Measurements from ENCODE around the gene MAP2K3. TPM values are rescaled to one million over a fixed set of nuclear protein-coding genes. Genes with fewer than 3 reads are reported as not detected.

MAP2K3 gene
- polyA plus RNA-seq, 1 experiment: 41.8 TPM

- POLR2A ChIA-PET: interaction anchor here (0.6 kb wide), 2 partner anchors 33 to 43 kb away, joined by 4 read pairs; no protein-coding TSS in a partner anchor
- CTCF ChIA-PET: interaction anchor here (0.7 to 2.0 kb wide), 3 partner anchors 26 to 124 kb away, joined by 3 to 8 read pairs (median 4); no protein-coding TSS in a partner anchor
- H3K36me3 ChIP-seq (ENCODE audit: control insufficient read depth, insufficient read depth, low read length): peaks cover 2% of the 10 kb centered on the region; the same call in 1 of the 2 replicates
- peak; percentile 22 for DNase-seq (ENCODE audit: low read depth)
- TF ChIP-seq, protein P1, sequence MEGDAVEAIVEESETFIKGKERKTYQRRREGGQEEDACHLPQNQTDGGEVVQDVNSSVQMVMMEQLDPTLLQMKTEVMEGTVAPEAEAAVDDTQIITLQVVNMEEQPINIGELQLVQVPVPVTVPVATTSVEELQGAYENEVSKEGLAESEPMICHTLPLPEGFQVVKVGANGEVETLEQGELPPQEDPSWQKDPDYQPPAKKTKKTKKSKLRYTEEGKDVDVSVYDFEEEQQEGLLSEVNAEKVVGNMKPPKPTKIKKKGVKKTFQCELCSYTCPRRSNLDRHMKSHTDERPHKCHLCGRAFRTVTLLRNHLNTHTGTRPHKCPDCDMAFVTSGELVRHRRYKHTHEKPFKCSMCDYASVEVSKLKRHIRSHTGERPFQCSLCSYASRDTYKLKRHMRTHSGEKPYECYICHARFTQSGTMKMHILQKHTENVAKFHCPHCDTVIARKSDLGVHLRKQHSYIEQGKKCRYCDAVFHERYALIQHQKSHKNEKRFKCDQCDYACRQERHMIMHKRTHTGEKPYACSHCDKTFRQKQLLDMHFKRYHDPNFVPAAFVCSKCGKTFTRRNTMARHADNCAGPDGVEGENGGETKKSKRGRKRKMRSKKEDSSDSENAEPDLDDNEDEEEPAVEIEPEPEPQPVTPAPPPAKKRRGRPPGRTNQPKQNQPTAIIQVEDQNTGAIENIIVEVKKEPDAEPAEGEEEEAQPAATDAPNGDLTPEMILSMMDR (IDR thresholded peaks at IDR 0.05; ENCODE audit: insufficient read depth, low read depth, low read length): no peak
- H3K27me3 ChIP-seq (ENCODE audit: control insufficient read depth, insufficient read depth, low read length): no peaks in the 10 kb centered on the region
- H3K4me3 ChIP-seq (ENCODE audit: low read depth, low read length): peak within 1 kb of the TSS; percentile 76
These were observed 31.5 kb upstream of the MAP2K3 start, which contains the start of gene NATD1 for GRCh38 chr17:21252796-21253645. Gene NATD1 (minus strand): TSS chr17:21253410. CDS start chr17:21253264, 146 bp downstream.

DNA sequence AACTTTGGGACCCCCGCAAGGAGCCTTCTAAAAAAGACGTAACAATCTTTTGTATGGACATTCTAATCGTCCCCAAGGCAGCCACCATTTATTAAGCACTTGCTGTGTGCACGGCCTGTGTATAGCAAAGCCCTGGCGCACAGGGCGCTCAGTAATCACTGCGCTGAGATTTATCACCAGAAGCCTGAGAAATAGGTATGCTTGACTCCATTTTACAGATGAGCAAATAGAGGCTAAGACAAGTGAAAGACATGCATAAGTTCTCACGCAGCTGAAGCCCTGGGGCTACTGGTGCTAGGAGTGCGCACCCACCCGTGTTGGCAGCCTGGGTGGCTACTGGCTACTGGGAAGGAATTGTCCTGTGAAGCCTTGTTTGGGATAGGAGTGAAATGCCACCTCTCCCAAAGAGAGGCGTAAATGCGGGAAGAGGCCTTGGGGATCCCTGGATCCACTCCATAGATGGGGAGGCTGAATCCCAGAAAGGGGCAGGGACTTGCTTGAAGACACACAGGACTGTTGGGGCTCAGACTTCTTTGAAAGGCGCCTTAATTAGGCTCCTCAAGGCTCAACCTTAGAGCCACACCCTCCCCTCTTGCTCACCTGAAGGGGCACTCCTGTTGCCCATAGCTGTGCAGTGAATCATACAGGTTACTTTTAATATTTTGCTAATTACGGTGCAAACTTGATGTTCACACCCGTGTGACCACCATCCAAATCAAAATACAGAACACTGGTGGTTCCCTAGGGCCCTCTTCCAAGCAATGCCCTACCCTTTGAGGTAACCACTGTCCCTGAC is 30.7 kb upstream of the MAP2K3 start:
- ChIA-PET CTCF (interaction anchor here (0.7 kb wide), 1 partner anchor 26 kb away, joined by 4 read pairs; no protein-coding TSS in a partner anchor), POLR2A (interaction anchor here (0.6 kb wide), 2 partner anchors 34 to 43 kb away, joined by 4 read pairs; no protein-coding TSS in a partner anchor)

DNA sequence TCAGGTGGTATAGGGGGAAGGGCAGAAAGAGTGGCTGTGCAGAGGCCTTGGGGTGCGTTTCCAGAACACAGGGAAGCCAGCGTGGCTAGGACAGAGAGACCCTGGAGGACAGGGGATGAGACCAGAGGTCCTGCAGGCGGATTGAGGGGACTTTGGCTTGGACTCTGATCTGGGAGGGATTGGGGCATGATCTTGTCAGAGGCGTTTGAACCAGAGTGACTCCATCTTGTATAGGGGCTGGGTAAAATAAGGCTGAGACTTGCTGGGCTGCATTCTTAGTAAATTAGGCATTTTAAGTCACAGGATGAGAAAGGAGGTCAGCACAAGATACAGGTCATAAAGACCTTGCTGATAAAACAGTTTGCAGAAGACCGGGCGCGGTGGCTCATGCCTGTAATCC is 25.9 kb upstream of the MAP2K3 start:
- no peak overlapping the region for H3K4me3 ChIP-seq (ENCODE audit: low read depth, low read length)

More for the DNA sequence above, 30.7 kb upstream of the MAP2K3 start:
- TF ChIP-seq, protein P1 (IDR thresholded peaks at IDR 0.05; ENCODE audit: insufficient read depth, low read depth, low read length): no peak
- Histone ChIP-seq H3K36me3 (ENCODE audit: control insufficient read depth, insufficient read depth, low read length) (peaks cover 2% of the 10 kb centered on the region; the same call in 1 of the 2 replicates), H3K4me3 (ENCODE audit: low read depth, low read length) (peak overlapping the region; percentile 76), H3K27me3 (ENCODE audit: control insufficient read depth, insufficient read depth, low read length) (no peaks in the 10 kb centered on the region)
- no peak for DNase-seq (ENCODE audit: low read depth)

GRCh38 chr17:21262259-21262993 is 22.1 kb upstream of the MAP2K3 start:
- H3K4me3 ChIP-seq (ENCODE audit: low read depth, low read length): no peak overlapping the region
- DNase-seq (ENCODE audit: low read depth): no peak
- TF ChIP-seq, protein P1 (IDR thresholded peaks at IDR 0.05; ENCODE audit: insufficient read depth, low read depth, low read length): no peak
- H3K27me3 ChIP-seq (ENCODE audit: control insufficient read depth, insufficient read depth, low read length): no peaks in the 10 kb centered on the region
- ChIA-PET CTCF (no interaction called here), POLR2A (no interaction called here)
- H3K36me3 ChIP-seq (ENCODE audit: control insufficient read depth, insufficient read depth, low read length): no peaks in the 10 kb centered on the region

More for the DNA sequence above, 25.9 kb upstream of the MAP2K3 start:
- Histone ChIP-seq H3K36me3 (ENCODE audit: control insufficient read depth, insufficient read depth, low read length) (no peaks in the 10 kb centered on the region), H3K27me3 (ENCODE audit: control insufficient read depth, insufficient read depth, low read length) (no peaks in the 10 kb centered on the region)
- TF ChIP-seq, protein P1 (IDR thresholded peaks at IDR 0.05; ENCODE audit: insufficient read depth, low read depth, low read length): no peak
- ChIA-PET POLR2A (no interaction called here), CTCF (interaction anchor here (1.8 kb wide), 1 partner anchor 253 kb away, joined by 3 read pairs; no protein-coding TSS in a partner anchor)
- DNase-seq (ENCODE audit: low read depth): no peak
